NCI-H128 (cell line): ENCODE data around the gene PRSS38.

Experiments used
- DNase-seq: peaks from one replicate; lab custom pipeline; 2025; ENCODE audit not compliant: unreplicated experiment; lab: John Stamatoyannopoulos, UW

Gene PRSS38

DNA sequence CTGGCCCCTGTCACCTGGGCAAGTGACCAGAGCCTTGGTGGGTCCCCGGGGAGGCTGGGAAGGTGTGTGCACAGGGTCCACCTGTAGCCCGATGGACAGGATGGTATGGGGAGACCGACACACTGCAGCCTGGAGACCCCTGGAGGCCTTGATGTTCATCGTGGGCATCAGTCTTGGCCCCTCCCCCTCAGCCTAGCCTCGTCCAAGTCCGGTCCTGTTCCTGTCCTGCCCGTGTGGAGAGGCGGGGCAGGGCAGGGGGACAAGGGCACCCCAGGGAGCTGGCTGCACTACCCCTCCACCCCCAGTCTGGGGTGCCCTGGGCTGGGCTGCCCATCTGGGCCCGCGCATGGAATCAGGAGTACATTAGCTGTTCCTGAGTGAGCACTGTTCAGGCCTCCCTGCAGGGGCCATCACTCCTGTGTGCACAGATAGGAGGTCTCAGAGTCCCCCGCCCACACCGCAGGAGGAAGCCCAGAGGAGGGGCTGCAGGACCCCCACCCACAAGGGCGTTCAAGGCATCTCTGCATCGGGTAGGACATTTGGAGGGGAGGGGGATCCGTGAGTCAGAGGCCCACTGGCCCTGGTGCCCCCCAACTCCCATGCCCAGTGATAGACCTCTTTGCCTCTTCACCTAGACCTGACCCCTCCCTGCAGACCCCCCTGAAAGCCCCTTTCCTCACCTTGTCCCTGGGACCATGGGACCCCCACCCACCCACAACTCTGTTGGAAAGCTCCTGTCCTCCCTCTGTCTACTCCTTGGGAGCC is 69.1 kb downstream of the PRSS38 start:
- DNase-seq = no peak

DNA sequence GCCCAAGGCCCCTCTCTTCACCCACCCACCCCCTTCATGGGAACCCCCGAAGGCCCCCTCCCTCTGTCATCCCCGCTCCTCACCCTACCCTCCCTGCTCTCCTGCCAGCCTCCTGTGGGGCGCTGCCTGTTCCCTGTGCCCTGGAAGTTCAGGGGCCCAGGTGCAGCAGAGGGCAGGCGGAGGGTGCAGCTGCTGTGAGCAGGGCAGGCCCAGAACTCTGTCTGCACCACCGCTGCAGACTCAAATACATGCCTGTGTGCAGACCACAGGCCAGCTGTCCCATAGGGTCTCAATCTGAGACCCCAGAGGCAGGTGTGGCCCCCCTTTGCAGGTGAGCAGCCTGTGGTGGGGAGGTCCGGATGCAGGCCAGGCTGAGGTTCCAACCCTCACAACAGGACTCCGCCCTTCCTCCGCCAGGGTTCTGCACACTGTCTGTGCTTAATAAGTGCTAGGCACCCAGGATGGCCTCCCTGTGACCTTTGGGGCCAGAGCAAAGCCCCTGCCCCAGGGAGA is 69.7 kb downstream of the PRSS38 start:
- no peak for DNase-seq

DNA sequence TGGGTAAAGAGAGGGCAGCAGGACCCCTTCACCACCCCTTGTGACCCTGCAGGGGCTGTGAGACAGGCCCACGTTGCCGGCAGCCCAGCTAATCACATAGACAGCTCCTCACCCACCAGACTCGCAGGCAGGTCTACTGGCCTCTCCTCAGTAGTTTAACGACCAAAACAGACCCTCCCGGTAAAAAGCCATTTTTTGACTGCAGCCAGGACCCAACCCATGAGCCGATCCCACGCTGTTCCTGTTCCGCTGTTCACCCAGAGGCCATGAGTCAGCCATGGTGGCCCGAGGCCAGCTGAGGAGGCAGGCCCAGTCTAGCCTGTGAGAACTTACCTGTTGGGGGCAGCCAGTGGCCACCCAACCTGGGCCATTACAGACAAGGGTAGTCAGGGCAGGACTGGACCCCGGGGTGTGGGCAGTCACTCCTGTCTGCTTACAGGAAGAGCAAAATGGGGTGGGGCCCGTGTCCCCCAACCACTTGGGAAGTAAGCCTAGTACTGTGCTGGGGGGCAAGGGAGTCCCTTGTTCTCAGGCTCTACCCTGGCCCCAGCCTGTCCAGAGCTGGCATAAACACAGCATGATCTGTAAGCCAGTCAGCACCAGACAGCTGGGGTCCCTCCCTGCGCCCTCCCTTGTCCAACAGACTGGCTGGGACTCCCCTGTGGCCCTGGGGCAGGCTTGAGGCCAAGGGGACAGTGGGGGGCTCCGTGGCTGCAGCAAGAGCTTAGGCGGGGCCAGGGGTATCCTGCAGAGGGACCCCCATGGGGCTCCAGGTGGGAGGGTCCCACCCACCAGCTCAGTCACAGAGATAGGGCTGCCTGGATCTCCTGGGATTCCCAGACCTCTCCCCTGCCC is 70.4 kb downstream of the PRSS38 start:
- no peak for DNase-seq

DNA sequence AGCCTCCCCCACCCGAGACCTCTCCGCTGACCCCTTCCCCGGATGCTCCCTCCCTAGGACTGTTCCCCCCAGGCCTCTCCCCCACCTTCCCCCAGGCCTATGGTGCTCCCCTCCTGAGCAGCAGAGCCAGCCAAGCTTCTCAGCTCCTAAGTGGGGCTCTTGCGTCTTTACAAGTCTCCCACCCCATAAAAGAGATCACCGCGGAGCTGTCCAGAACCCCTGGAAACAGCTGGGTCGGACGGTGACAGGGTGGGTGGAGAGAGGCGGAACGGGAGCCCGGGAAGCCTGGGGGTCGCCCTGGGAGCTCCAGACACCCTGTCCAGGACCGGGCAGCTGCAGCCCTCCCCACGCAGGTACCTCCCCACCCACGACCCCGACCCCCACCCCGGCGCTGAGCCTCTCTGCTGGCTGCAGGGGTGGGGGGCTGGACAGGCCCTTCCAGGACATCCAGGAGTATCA is 71.1 kb downstream of the PRSS38 start:
- no peak for DNase-seq

DNA sequence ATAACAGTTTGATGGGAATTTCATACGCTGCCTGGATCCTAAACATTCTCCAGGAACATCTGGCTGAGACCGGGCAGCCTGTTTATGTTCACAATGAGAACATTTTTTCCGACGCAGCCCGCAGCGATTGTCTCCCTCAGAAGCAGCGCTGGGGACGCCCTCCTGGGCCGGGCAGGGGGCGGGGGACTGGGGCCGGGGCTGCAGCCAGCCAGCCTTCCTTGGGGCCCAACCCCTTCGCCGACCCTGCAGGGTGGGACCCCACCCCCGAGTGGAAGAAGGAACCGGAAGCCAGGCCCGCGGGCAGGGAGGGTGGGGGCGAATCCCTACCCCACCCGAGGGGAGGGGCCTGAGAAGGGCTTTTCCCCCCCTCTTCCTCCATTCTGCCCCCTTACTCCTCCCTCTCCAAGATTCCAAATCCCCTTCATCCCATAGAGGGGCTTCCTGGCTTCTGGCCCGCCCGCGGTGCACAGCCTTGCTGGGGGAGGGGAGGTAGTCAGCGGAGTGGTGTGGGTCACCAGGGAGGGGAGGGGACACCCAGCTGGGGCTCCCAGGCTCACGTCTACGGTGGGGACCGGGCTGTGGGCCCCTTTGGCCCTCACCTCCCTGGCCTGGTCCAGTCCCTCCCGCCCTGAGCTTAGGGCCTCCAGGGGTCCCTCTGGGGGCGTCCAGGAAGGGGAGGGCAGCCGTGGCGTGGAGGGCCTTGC is 71.7 kb downstream of the PRSS38 start:
- no peak for DNase-seq

DNA sequence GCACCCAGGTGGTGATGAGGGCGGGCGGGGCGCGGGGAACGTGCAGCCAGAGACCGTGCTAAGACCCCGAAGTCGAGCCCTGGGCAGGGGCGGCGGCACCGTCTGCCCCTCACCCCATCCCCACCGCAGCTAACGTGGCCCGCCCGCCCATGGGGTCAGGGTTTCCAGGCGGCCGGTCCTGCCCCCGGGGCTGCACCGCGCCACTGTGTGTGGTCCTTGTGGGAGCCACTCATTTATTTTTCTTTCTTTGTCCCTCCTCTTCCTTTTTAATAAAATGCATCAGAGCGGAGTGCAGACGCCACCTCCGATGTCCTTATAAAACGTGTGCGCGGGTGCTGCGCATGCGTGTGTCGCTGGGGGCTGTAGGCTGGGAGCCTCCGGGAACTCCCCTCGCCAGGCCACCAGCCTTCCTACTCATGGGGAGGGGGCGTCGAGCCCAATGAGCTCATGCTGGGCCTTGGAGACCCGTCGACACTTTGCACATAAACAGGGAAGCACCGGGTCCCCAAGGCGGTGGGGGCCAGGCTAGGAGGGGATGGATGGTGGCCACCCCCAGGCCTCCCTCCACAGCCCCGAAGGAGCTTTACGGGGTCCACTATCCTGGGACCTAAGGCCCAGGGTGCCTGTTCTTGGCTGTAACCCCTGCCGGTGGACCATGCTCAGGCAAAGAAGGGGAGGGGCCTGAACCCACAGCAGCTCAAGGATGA is 72.4 kb downstream of the PRSS38 start:
- no peak for DNase-seq

DNA sequence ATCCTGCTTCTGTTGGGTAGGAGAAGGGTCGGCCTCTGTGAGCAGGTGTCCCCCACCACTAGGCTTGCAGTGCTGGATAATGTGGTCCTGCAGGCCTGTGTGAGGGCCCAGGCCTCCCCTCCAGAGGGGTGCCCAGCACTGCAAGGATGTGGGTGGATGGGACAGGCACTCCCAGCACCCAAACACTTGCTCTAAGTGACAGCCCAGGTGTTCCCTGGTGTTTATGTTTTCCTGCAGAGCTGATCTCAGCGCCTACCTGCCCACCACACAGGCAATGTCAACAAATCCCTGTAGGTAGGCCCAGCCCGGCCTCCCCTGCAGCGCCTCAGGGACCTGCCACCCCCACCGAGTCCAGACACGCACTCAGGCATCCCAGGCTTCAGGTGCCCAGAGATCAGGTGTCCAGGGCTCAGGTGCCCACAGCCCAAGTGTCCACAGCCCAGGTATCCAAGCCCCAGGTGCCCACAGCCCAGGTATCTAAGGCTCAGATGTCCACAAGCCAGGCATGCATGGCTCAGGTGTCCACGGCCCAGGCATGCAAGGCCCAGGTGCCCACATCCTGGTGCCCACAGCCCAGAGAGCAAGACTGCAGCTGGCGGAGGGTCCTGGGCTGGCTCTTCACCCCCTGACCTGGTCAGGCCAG is 73.0 kb downstream of the PRSS38 start:
- no peak for DNase-seq

DNA sequence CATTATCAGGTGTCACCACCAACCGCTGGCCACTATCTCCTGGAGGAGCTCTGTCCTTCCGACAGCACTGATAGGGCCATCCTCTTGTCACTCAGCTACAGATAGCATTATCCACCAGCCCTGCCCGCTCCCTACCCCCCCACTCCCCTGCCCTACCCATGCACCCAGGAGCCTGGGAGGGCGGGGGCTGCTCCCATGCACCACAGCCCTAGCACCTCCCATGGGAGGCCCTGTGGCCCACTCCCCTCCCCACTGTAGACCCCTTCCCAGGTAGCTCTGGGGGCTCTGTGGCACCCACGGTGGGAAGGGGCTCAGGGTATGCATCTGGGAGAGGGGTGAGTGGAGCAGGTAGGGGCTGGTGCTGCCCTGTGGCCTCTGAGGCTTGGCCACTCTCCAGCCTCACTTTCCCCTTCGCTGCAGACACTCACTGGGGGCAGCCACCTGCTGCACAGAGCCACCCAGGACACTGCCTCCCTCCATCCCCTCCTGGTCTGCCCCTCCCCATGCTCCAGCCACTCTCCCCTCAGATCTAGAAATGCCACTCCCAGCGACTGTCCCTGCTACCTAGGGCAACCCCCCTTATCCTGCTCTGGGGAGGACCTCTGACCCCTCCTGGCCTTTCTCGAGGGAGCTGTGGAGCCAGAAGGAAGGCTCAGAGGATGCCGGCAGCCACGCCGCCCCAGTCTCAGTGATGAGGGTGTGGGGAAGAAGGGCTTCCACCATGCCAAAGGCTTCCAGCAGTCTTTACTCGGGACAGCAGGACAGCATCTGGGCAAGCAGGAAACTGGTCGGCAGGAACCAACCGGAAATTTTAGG is 73.8 kb downstream of the PRSS38 start:
- no peak for DNase-seq

DNA sequence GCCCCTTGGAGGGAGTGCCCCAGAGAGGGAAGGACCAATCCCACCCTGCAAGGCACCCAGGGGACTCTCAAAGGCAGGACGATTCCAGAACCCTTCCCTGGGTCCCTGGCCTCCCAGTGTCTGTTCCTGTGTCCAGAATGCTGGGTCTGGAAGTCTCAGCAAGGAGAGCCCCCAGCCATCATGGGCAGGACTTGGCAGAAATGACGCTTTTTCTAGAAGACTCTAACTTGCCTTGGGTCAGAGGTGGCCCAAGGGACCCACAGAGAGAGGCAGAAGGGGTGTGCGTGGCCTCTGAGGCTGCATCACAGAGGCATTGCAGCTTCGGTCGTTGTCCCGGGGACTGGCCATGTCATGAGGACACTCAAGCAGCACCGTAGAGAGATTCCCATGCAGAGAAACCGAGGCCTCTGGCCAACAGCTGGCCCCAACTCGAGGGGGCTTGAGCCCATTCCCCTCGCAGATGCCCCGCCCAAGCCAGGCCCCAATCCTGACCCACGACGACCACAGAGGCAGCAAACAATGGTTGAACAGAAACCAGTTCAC is 74.5 kb downstream of the PRSS38 start:
- DNase-seq = no peak

DNA sequence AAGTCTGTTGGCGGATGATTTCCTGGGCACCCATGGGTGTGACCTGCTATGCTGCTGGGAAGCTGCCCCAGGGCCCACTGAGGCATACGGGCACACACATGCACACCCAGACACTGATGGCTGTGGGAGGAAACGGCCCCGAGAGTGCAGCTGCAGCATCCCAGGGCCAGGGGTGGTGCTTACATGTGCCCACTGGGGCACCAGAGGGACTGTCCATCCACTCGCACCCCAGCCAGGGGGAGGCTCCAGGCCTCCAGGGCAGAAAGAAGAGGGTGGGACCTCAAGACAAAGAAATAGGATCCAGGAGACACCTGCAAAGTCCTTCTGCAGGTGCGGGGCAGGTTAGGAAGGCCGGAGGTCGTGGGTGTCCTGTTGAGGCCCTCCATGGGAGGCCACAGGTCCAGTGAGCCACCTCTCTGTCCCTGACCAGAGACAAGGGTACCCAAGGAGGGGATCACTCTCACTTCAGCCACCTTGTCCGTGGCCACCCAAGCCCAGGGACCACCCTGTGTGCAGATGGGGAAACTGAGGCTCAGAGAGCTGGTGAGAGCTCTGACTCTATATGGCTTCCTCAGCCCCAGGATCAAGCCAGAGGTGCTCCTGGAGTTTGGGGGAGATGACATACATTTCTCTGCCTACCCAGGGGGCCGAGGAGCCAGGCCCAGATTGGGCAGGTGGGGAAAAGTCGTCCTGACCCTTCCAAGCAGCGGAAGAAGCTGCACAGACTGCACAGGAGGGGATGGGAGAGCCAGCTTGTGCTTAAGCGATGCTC is 75.2 kb downstream of the PRSS38 start:
- DNase-seq = no peak

DNA sequence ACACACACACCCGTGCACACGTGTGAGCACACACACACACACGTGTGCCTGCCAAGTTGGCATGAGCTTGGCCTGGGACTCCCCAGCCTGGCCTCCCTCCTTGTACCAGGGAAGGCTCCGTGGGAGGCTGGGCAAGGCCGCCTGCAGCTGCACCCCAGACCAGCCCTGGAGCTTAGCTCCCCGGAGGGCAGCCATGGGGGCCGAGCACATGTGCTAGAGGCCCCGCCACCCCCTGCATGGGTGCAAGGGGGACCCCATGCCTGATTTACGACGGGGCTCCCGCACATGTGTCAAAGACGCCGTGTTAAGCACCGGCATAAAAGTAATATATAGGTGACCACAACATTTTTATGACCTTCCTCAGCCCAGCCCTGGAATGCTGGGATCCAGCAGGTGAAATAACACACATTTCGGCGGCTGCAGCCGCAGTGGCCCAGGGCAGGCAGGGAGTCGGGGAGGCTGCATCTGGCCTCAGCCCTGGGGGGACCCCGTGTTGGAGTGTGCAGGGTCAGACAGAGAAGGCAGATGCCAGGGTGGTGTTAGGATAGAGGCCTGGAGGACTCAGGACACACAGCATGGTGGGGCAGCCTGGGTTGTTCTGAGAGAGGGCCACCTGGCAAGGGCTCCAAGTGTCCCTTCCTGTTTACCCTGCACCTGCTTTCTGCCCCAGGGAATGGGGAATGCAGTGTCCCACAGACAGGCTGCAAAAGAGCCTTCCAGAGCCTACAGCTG is 75.9 kb downstream of the PRSS38 start:
- no peak for DNase-seq

DNA sequence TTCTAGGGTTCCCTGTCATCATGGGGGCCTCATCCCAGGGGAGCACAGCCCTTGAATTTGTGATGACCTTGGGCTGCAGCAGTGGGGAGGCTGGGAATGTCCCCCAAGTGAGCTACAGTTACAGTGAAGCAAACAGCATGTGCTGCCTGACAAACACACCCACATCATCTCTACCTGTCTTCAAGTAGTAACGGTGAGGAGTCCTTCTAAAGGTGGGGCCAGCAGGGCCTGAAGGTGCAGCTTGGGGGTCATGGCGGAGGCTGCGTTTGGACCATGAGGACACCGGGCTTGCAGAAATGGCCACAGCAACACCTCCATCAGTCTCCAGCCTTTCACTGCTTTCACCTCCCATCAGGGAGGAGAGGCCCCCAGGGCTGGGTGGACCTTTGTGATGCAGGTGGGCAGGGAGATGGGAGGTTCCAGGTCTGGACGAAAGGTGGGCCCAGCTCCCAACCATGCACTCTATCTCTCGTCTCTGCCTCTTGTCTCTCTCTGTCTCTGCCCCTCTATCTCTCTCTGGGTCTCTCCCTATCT is 76.5 kb downstream of the PRSS38 start:
- DNase-seq = no peak

DNA sequence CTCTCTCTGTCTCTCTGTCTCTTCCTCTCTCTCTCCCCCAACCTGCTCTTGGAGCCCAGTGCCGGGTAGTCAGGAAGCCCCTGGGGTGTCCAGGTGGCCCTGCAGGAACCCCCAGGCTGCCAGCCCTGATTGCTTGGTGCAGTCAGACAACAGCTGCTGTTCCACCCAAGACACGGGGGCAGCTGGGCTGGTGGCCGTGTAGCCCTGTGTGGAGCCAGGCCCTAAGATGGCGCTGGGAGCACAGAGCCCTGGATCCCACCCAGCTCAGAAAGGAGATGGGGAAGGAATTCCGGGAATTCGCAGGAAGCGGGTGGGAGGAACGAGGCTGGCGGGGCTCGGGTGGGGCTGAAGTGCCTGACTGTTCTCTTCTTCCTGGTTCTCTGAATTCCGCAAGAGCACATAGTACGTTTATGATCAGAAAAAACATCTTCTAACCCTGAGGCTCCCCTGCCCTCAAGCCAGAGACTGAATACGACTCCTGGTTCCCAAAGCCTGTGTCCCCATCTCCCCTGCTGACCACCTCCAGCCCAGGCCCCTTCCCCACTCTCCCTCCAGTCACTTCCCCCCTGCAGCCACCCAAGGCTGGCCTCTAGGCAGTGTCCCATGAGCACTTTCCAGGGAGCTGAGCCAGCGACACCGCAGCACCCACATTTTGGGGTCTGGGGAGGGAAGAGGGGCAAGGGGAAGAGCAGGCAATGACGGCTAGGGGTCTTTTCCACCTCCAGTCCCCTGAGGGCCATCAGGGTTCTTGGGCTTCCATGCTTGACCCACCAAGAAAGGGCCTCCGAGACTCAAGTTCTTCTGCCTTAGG is 77.2 kb downstream of the PRSS38 start:
- no peak for DNase-seq

DNA sequence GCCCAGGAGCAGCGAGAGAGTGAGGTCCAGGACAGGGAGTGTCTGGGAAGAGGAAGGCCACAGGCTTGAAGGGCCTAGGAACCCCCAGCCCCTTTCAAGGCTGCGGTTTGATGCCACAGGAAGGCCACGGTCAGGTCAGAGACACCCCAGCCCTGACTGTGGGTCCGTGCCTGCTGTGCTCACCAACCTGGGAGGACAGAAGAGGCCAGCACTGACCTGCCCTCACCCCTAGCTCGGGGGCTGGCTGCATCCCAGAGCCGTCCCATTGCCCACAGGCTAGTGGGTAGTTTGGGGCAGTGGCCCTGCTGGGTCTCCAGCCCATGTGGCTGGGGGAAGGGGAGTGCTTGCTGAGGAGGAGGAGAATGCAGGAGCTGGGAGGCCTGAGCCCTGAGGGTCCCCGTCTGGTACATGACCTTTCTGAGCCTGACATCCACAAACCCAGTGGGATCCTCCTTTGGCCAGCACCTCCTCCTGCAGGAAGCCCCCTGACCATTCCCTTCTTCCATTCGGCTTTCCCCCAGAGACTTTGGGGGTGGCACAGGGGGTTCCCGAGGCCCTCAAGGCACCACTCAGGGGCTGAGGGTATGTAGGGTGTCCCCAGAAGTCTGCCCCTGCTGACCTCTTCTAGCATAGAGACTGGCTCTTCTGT is 77.9 kb downstream of the PRSS38 start:
- no peak for DNase-seq

DNA sequence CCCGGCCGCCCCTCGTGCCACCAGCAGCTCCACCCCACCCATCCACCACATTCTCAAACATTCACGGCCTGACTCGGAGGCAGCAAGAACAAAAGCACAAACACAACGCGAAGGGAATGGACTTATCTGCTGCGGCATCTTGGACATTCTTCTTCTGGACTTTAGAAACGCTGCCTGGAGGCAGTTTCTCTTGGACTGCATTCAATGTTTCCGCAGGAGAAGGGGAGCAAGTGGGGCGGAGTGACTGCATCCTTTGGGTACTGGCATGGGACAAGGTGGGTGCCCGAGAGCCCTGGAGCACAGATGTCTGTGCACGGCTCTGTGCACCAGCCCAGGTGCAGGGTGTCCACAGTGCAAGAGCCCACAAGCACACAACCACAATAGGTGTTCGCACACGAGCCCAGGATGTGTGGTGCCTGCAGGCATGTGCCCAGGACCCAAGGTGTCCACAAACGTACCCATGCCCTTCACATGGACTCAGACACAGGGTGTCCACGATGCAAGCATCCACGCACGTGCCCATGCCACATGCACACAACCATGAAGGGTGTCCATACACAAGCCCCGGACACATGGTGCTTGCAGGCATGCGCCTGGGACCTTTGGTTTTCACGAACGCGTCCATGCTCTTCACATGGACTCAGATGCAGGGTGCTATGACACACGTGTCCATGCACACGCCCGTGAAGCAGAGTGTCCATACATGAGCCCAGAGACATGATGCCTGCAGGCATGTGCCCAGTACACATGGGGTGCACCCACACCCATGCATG is 78.7 kb downstream of the PRSS38 start:
- DNase-seq = no peak
